Right hindlimb (tissue), 1 donor: ENCODE measurements around the gene SLC4A7.
"Not testable (repeated sequence)": the region's sequence is repeated elsewhere in the genome, so short reads cannot be mapped to it uniquely, and the experiment has no call there.

Source experiments
- DNase-seq: peaks from one replicate; pipeline ENCODE4 v3.0.0-alpha.2; 2018

Gene SLC4A7

DNA sequence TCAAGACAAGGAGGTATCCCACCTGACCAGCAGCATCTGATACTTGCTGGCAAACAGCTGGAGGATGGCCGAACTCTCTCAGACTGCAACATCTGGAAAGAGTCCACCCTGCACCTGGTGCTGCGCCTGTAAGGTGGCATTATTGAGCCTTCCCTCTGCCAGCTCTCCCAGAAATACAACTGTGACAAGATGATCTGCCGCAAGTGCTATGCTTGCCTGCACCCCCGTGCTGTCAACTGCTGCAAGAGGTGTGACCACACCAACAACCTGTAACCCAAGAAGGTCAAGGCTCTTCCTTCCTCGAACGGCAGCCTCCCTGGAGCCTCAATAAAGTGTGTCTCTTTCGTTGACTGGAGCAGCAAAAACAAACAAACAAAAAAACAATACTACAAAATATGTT, 2.2 kb upstream of the SLC4A7 start:
- no peak for DNase-seq

DNA sequence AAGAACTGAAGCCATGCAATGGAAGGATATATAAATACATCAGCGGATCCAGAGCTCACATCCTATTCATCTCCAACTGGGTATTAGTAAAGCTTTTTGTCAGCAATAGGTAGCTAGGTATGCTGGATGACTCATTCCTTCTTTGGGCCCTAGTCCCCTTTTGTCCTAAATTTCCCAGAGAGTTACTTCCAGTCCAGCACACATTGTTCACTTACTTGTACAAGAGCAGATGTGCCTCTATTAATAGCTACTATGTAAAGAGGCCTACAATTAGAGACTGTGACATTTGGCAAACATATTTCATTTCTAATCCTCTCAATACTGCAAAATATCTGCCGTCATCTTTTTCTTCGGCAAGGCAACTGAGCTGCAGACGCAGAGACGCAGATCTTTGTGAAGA, 1.7 kb upstream of the SLC4A7 start:
- DNase-seq, result no peak

DNA sequence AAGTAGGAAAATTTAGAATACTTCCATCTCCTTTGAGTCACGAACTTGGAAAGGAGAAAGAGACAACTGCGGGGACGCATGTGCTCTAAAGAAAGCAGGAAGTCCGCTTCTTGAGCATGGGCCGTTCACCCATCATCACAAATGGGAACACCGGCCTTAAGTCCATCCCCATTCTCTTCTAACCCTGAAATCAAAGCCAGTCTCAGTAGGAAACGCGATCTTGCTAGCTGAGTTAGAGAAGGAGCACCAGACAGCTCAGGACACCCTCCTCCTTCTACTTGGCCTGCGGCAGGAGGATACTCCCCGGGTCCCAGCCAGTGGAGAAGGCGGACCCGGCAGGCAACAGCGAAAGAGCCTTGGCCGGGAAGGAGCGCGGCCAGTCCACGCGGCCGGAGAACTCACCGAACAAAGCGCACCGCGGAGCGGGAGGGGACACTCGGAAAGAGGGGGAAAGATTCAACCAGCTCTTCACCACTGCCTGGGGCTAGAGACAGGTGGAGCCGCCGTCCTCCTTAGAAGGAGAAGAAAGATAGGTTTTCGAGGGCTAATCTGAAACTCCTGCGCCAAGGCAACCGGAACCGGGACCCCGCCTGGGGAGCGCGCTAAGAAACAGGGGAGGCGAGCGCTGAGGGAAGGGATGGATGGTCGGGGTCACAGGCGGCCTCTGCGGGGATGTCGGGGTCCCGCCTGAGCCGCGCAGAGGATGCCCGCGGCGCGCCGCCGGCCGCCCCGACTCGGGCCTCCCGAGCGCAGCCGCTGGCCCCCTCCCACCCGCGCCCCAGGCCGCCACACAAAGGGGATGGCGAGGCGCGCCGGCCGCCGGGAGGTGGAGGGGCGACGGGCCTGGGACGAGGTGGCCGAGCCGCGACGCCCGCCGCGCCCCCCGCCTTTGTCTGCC, 818 bp downstream of the SLC4A7 start:
- peak; percentile 79 for DNase-seq

DNA sequence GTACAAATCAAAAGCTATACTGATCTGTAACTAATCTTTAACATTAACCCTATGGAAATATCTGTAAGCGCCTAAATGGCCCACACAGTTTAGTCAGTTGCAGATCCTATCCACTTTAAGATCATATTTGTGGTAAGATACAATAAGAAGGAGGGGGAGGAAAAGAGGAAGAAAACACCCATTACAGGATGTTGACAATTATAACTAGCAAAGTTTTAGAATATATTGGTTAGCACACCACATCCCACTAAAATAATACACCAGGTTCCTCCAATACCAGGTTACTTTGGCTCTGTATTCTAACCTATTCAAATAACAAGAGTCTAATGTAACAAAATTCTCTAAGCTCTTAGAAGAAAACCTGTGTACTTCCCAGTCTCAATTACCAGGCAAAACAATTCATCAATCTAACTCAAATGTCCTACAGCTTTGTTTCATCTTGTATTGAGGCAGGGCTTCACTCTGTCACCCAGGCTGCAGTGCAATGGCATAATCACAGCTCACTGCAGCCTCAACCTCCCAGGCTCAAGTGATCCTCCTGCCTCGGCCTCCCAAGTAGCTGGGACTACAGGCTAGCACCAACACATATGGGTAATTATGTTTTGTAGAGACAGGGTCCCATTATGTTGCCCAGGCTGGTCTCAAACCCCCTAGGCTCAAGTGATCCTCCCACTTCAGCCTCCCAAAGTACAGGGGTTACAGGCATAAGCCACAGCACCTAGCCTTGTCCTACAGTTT, 4.2 kb downstream of the SLC4A7 start:
- no peak for DNase-seq

- peak; percentile 31 for DNase-seq
These were observed 12.1 kb downstream of the SLC4A7 start for GRCh38 chr3:27471923-27472550.

GRCh38 chr3:27468283-27468886, 15.8 kb downstream of the SLC4A7 start:
- DNase-seq, result no peak

DNA sequence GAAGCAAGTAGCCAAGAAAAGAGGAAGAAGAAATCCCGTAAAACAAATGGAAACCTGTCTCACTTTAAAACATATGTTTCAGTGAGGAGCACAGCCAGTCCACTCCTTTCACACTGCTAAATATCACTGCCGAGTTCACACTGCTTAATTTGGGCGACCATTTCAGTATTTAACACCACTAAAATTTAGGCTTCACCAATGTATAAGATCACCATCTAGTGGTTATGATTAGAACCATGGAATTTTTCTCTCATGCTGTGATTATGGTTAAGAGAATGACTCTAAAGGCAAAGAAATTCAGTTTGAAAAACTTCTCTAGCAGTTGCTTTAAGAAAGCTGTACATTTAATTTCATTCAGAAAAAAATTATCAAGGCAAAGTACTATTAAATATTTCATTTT, 16.6 kb downstream of the SLC4A7 start:
- no peak for DNase-seq

DNA sequence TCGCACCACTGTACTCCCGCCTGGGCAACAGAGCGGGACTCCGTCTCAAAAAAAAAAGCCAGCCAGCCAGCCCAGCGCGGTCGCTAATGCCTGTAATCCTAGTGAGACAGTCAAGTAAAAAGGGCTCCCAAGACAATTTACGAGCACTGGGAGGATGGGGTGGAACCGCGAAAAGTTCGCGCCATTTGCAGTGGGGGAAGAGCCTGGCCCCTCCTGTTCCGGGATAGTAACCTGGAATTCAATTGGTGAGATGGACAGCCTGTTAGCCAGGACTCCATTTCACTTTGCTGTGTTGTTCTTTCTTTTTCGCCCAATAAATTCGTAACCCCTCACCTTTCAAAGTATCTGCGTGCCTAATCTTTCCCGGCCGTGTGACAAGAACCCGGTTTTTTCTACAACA, 19.5 kb downstream of the SLC4A7 start:
- DNase-seq, result no peak

DNA sequence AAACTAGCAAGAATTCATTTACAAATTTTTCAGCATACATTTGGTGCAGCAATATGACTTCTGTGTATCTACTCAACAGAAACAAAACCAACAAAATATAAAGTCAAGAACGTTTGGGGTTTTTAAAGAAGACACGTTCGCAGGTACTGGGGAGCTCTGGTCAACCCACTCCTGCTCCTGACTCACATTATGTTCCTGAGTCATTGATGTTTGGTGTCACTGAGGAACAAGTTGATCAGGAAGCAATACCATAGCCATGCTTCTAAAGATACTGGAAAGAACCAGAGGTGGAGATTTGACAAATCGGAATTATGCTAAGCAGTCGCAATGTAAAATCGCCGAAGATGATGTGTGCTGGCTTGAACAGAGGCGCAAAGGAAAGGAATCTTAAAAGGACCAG, 22.0 kb downstream of the SLC4A7 start:
- no peak for DNase-seq

GRCh38 chr3:27458929-27459328, 25.3 kb downstream of the SLC4A7 start:
- no peak for DNase-seq

DNA sequence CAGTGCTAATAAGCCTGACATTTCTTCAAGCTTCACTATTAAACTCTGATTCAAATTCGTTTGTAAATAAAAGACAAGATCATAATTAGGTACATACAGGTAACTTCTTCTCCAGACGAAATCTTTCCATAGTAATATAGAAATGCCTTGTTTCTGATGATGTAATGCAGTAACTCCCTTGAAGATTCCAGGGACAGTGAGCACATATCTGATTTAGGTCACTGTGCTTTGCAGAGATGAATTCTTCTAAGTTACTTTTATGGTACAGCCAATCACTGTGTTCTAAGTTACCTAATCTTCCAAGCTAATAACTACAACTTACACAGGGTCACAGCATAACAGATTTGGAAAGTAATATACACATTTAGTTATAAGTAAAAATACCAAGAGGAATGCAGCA, 27.6 kb downstream of the SLC4A7 start:
- no peak for DNase-seq

DNA sequence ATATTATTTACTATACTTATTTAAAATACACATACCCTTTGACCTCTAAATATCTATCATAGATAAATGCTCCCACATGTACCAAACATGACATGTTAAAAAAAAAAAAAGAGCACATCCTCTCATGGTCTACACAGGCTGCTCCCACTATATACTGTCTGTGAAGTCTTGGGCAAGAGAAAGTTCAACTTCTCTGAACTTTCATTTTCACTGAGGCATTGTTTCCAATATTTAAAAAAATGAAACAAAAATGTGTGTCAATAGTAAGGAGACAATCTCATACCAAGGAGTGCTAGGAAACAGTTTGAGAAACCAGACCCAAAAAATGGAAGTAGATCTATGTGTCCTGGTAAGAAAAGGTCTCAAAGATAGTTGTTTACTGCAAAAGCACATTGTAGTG, 29.3 kb downstream of the SLC4A7 start:
- no peak for DNase-seq

- no peak for DNase-seq
These were observed 29.7 kb downstream of the SLC4A7 start for GRCh38 chr3:27454461-27454860.

GRCh38 chr3:27452368-27453090, 31.7 kb downstream of the SLC4A7 start:
- DNase-seq, result no peak

- DNase-seq, result no peak
These were observed 32.3 kb downstream of the SLC4A7 start for GRCh38 chr3:27451842-27452241.

DNA sequence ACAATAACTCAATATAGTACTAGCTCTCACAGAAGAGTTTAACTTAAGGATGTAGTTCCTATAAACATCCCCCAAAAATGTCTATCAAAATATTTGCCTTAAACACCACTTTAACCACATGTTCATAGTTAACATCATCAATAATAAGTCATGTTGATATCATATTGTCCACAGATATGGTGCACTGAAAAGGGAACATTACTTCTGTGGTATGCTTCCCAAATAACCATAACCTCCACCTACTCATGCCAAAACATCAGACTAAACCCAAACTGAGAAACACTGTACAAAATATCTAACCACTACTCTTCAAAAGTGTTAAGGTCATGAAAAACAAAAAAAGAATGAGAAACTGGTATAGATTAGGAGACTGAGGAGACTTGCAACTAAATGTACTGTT, 32.9 kb downstream of the SLC4A7 start:
- DNase-seq, result no peak

DNA sequence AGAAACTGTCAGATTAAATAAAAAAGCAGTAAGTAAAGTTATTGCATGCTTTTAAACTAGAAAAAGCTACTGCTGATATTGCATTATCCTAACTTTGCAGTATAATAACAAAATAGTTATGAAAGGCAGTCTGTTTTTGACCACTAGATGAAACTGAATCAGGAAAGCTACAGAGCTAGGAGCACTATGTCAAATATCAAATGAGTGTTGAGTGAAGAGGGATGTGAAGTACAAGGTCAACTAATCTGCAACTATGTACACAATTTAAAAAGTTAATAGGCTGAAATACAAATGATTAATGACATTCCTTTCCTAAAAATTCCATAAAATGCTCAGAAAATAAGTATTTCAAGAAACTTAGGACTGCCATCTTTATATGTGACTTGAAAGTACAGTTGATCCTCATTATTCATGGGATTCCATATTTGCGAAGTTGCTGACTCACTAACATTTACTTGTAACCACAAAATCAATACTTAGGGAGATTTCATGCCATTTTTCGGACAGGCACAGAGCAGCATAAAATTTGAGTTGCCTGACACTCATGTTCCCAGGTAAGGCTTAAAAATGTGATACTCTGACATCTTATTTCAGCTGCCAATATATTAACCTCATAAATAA, 34.5 kb downstream of the SLC4A7 start:
- no peak for DNase-seq

- not testable (repeated sequence) for DNase-seq
These were observed 41.2 kb downstream of the SLC4A7 start for GRCh38 chr3:27442995-27443394.

DNA sequence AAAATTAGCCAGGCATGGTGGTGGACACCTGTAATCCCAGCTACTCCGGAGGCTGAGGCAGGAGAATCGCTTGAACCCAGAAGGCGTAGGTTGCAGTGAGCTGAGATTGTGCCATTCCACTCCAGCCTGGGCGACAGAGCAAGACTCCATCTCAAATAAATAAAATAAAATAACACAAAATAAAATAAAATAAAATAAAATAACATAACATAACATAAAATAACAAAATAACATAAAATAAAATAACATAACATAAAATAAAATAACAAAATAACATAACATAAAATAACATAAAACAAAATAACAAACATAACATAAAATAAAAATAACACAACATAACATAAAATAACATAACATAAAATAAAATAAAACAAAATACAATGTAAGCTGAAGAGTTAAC, 45.8 kb downstream of the SLC4A7 start:
- DNase-seq, result not testable (repeated sequence)

DNA sequence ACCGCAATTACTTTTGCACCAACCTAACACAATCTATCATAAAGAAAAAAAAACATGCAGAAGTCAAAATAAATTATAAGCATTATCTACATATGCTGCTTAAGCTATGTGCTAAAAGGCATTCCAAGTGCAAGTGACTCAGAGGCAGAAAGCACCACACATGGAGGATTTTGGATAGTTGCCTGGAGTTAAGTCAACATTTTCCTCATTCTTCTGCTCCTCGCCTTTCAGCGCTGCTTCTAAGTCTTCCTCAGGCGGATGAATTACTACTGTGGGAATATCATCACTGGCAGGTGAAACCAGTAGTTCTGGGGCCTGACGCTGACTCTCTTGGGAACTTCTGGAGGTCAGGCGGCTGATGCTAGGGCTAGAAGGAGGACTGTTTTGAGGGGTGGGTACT, 53.1 kb downstream of the SLC4A7 start:
- peak; percentile 22 for DNase-seq

DNA sequence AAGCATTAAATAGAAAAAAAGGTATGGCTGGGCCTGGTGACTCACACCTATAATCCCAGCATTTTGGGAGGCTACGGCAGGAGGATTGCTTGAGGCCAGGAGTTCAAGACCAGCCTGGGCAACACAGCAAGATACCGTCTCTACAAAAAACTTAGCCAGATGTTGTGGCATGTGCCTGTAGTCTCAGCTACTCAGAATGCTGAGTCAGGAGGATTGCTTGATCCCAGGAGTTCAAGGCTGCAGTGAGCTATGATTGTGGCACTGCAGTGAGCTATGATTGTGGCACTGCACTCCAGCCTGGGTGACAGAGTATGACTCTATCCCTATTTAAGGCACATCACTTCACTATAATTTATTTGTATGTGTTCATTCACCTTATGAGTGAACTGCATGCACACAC, 54.3 kb downstream of the SLC4A7 start:
- no peak for DNase-seq

DNA sequence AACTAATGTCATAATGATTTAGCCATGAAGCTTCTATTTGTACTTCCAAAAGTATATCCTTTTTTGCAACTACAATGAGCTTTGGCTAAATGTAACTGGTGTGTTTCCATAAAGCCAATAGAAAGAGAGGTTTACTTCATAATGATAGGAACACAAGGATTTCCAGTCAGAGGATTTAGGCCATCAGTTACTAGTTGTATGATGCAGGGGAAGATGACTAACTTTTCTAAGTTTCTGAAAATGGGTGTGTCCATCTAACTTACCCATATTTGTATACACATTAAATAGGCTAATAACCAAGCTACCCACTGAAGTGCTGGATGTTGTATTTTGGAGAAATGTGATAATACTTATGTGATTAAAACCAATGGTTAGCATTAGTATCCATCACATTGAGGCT, 55.7 kb downstream of the SLC4A7 start:
- no peak for DNase-seq
